BE2C (cell line): ENCODE data around the gene PTPRH.
A peak's percentile ranks its signal among the peaks of the same experiment; 100 is the strongest.

ENCODE experiments used
- DNase-seq: peaks from one replicate; pipeline ENCODE4 v3.0.0-alpha.2; 2020
- H3K27me3 ChIP-seq: fragments of 250-450 bp; sonication (Bioruptor Pico); 2 replicates; pipeline ENCODE4 v1.5.1; 2020; ENCODE audit warnings: mild to moderate bottlenecking
- H3K36me3 ChIP-seq: fragments of 250-450 bp; sonication (Bioruptor Pico); 2 replicates; pipeline ENCODE4 v1.5.1; 2020; ENCODE audit warnings: mild to moderate bottlenecking
- H3K4me1 ChIP-seq: fragments of 250-450 bp; sonication (Bioruptor Pico); 2 replicates; pipeline ENCODE4 v1.5.1; 2020
- H3K4me3 ChIP-seq: 2 replicates; pipeline ENCODE4 v1.5.1; 2011; ENCODE audit warnings: low read depth, low read length
- H3K9me3 ChIP-seq: fragments of 250-450 bp; sonication (Bioruptor Pico); 2 replicates; pipeline ENCODE4 v1.5.1; 2020
- CTCF ChIP-seq: IDR thresholded peaks from 2 replicates; pipeline ENCODE4 v1.5.1; 2012; ENCODE audit warnings: mild to moderate bottlenecking, low read depth, low read length

The PTPRH gene

GRCh38 chr19:55224038-55224665 is 14.9 kb upstream of the PTPRH start:
- H3K4me3 ChIP-seq, result no peak overlapping the region
- H3K4me1 ChIP-seq, result peaks cover 13% of the 10 kb centered on the region
- no peak for TF ChIP-seq CTCF
- DNase-seq, result no peak
- H3K9me3 ChIP-seq, result no peaks in the 10 kb centered on the region
- peaks cover 27% of the 10 kb centered on the region for H3K36me3 ChIP-seq
- no peaks in the 10 kb centered on the region for H3K27me3 ChIP-seq

GRCh38 chr19:55223291-55224037 is 14.2 kb upstream of the PTPRH start:
- H3K27me3 ChIP-seq, result no peaks in the 10 kb centered on the region
- TF ChIP-seq CTCF, result no peak
- peaks cover 8% of the 10 kb centered on the region for H3K4me1 ChIP-seq
- H3K36me3 ChIP-seq, result peaks cover 24% of the 10 kb centered on the region
- no peak overlapping the region for H3K4me3 ChIP-seq
- no peaks in the 10 kb centered on the region for H3K9me3 ChIP-seq
- DNase-seq, result no peak

GRCh38 chr19:55220525-55220924 is 11.2 kb upstream of the PTPRH start:
- no peak for TF ChIP-seq CTCF
- Histone ChIP-seq H3K36me3 (peaks cover 11% of the 10 kb centered on the region), H3K27me3 (no peaks in the 10 kb centered on the region), H3K4me1 (no peaks in the 10 kb centered on the region), H3K4me3 (no peak overlapping the region), H3K9me3 (0 out of 2 replicates have a peak, but pooled peaks cover 2% of the 10 kb centered on the region)
- no peak for DNase-seq

- H3K27me3 ChIP-seq, result no peaks in the 10 kb centered on the region
- H3K36me3 ChIP-seq, result peaks cover 6% of the 10 kb centered on the region; the same call in 1 of the 2 replicates
- no peaks in the 10 kb centered on the region for H3K4me1 ChIP-seq
- peak overlapping the region; percentile 93 for H3K4me3 ChIP-seq
- 0 out of 2 replicates have a peak, but pooled peaks cover 2% of the 10 kb centered on the region for H3K9me3 ChIP-seq
- DNase-seq, result peak; percentile 95
- no peak for TF ChIP-seq CTCF
Measured at GRCh38 chr19:55216461-55217198, 7.3 kb upstream of the PTPRH start.

GRCh38 chr19:55213547-55213946 is 4.2 kb upstream of the PTPRH start:
- no peak overlapping the region for H3K4me3 ChIP-seq
- no peak for TF ChIP-seq CTCF
- H3K27me3 ChIP-seq, result no peaks in the 10 kb centered on the region
- DNase-seq, result no peak
- 0 out of 2 replicates have a peak, but pooled peaks cover 2% of the 10 kb centered on the region for H3K9me3 ChIP-seq
- no peaks in the 10 kb centered on the region for H3K4me1 ChIP-seq
- no peaks in the 10 kb centered on the region for H3K36me3 ChIP-seq
